K562 (cell line): ENCODE measurements around the gene THAP12. TPM values are rescaled to one million over a fixed set of nuclear protein-coding genes. Genes with fewer than 3 reads are reported as not detected.

Source experiments
- ATAC-seq: fragments of 200-7000 bp; cut with Tn5 transposase; 3 replicates; pipeline ENCODE4 v1.9.1; 2020; ENCODE audit warnings: moderate library complexity
- BruUV-seq: library from RNA; stranded (reverse); fragments of 400-500 nt; replicated peaks from 2 replicates; lab custom pipeline; 2021; lab: Mats Ljungman, UMichigan
- CTCF ChIA-PET: fragments of 300-600 bp; formaldehyde crosslinking; extraction: SDS; loops from one replicate; lab custom pipeline; 2021; ENCODE audit warnings: low intra/inter-chr PET ratio; lab: Yijun Ruan, JAX
- POLR2A ChIA-PET: fragments of 300-600, 350-650 bp; sonication (Branson Sonifier 250); formaldehyde crosslinking; extraction: SDS; loops from one replicate; lab custom pipeline; 2021; ENCODE audit warnings: antibody characterized with exemption, inconsistent platforms; lab: Yijun Ruan, JAX
- DNase-seq, 4 experiments: peaks; one replicate each; pipeline versions ENCODE4 v3.0.0 to v3.0.0-alpha.2; 2011 to 2018; ENCODE audit warnings: low spot score in 3 of 4, mixed read lengths in 3 of 4; ENCODE audit errors: extremely low read depth in 1 of 4
- FAIRE-seq: peaks from 2 replicates; lab custom pipeline; 2011; peaks lifted over from hg19 to GRCh38; lab: Jason Lieb, UNC
- H2AFZ ChIP-seq: 2 replicates; pipeline ENCODE4 v1.6.0; 2011; ENCODE audit warnings: low read depth, low read length, control low read depth, inconsistent platforms
- H3K27ac ChIP-seq: fragments of 200-600 bp; 3 replicates; pipeline ENCODE4 v1.8.0; 2011; ENCODE audit warnings: low read depth, mild to moderate bottlenecking, control low read depth, inconsistent platforms, low read length, moderate library complexity, mixed read lengths; ENCODE audit errors: extremely low read depth
- H3K27me3 ChIP-seq, 2 experiments: fragments of 300-600 bp in 1 of 2; 2 replicates in 1 of 2; 3 replicates in 1 of 2; pipeline versions ENCODE4 v1.6.0 to v1.8.0; 2011; ENCODE audit warnings: inconsistent platforms in 2 of 2, low read length in 2 of 2, mild to moderate bottlenecking in 1 of 2, mixed read lengths in 1 of 2, moderate library complexity in 1 of 2; ENCODE audit not compliant: control insufficient read depth in 2 of 2, insufficient read depth in 2 of 2
- H3K36me3 ChIP-seq: fragments of 300-600 bp; 3 replicates; pipeline ENCODE4 v1.8.0; 2011; ENCODE audit warnings: mild to moderate bottlenecking, low read length, inconsistent platforms; ENCODE audit not compliant: control insufficient read depth, insufficient read depth
- H3K4me1 ChIP-seq, 2 experiments: fragments of 200-600 bp in 1 of 2; replicated peaks in 1 of 2; 2 replicates in 1 of 2; 3 replicates in 1 of 2; pipeline versions ENCODE4 v1.5.1 to v1.8.0; 2011; ENCODE audit warnings: inconsistent platforms in 2 of 2, low read length in 2 of 2, mild to moderate bottlenecking in 1 of 2, mixed read lengths in 1 of 2, moderate library complexity in 1 of 2; ENCODE audit not compliant: control insufficient read depth in 2 of 2, insufficient read depth in 2 of 2
- H3K4me2 ChIP-seq: 2 replicates; pipeline ENCODE4 v1.6.1; 2011; ENCODE audit warnings: low read length, control low read depth, inconsistent platforms, mixed read lengths; ENCODE audit not compliant: insufficient read depth
- H3K4me3 ChIP-seq: fragments of 200-600 bp; sonication (generic), shearing (Covaris generic); 2 replicates; pipeline ENCODE4 v1.5.1; 2016; ENCODE audit warnings: control low read depth, inconsistent platforms
- H3K79me2 ChIP-seq: fragments of 200-600 bp; 3 replicates; pipeline ENCODE4 v1.8.0; 2011; ENCODE audit warnings: low read length, inconsistent platforms; ENCODE audit not compliant: control insufficient read depth, insufficient read depth
- H3K9ac ChIP-seq, 2 experiments: 2 replicates each; pipeline versions ENCODE4 v1.6.0 to v1.6.1; 2011; ENCODE audit warnings: low read depth in 2 of 2, low read length in 2 of 2, control low read depth in 1 of 2, inconsistent platforms in 1 of 2, mild to moderate bottlenecking in 1 of 2, mixed read lengths in 1 of 2; ENCODE audit not compliant: insufficient read depth in 1 of 2
- H3K9me1 ChIP-seq: one replicate; pipeline ENCODE4 v1.6.0; 2011; ENCODE audit warnings: inconsistent platforms, mild to moderate bottlenecking, low read length, moderate library complexity; ENCODE audit not compliant: control insufficient read depth, insufficient read depth
- H3K9me3 ChIP-seq: replicated peaks from 2 replicates; pipeline ENCODE4 v1.5.1; 2011; ENCODE audit warnings: low read depth, low read length, inconsistent platforms; ENCODE audit not compliant: control insufficient read depth, insufficient read depth
- H4K20me1 ChIP-seq: replicated peaks from 2 replicates; pipeline ENCODE4 v1.6.1; 2011; ENCODE audit warnings: low read length, inconsistent platforms, mixed read lengths; ENCODE audit not compliant: control insufficient read depth, insufficient read depth
- BRF2 ChIP-seq: IDR thresholded peaks from 3 replicates; pipeline ENCODE4 v1.6.1; 2011; ENCODE audit warnings: borderline replicate concordance, mild to moderate bottlenecking; ENCODE audit not compliant: insufficient read length, insufficient read depth
- CSDE1 ChIP-seq, 2 experiments: fragments of 450-650 bp; IDR thresholded peaks; 2 replicates each; pipeline ENCODE4 v1.6.1; 2016; ENCODE audit warnings: mild to moderate bottlenecking in 1 of 2
- ESRRB ChIP-seq: fragments of 250-450 bp; sonication (Bioruptor Pico); IDR thresholded peaks from 2 replicates; pipeline ENCODE4 v1.5.0; 2020; ENCODE audit warnings: mild to moderate bottlenecking, moderate library complexity, borderline replicate concordance
- FOXP1 ChIP-seq: sonication (generic); formaldehyde crosslinking; IDR thresholded peaks from 2 replicates; pipeline ENCODE4 v1.8.0; 2022; ENCODE audit warnings: mild to moderate bottlenecking, missing genetic modification reagents
- IFI16 ChIP-seq: fragments of 250-450 bp; sonication (Bioruptor Pico); IDR thresholded peaks from 2 replicates; pipeline ENCODE4 v2.1.2; 2022; ENCODE audit warnings: mild to moderate bottlenecking, inconsistent platforms
- KLF13 ChIP-seq: fragments of 450-650 bp; IDR thresholded peaks from 2 replicates; pipeline ENCODE4 v1.6.1; 2016; ENCODE audit warnings: missing genetic modification characterization, low read depth, mild to moderate bottlenecking, missing compliant biosample characterization, moderate library complexity, borderline replicate concordance
- NFE2 ChIP-seq: IDR thresholded peaks from 2 replicates; pipeline ENCODE4 v1.6.1; 2014; ENCODE audit warnings: antibody characterized with exemption, low read depth
- OTX1 ChIP-seq: fragments of 450-650 bp; formaldehyde crosslinking; IDR thresholded peaks from 2 replicates; pipeline ENCODE4 v1.4.0; 2022; ENCODE audit warnings: mild to moderate bottlenecking
- SLC30A9 ChIP-seq: fragments of 250-450 bp; sonication (Bioruptor Pico); IDR thresholded peaks from 2 replicates; pipeline ENCODE4 v1.8.0; 2022; ENCODE audit warnings: mild to moderate bottlenecking, moderate library complexity
- SP2 ChIP-seq: IDR thresholded peaks from 2 replicates; pipeline ENCODE4 v1.6.1; 2011; ENCODE audit warnings: mild to moderate bottlenecking, low read depth, low read length, moderate library complexity; ENCODE audit not compliant: poor library complexity, severe bottlenecking; ENCODE audit errors: extremely low read depth
- THRAP3 ChIP-seq: fragments of 450-650 bp; IDR thresholded peaks from 2 replicates; pipeline ENCODE4 v1.6.1; 2016; ENCODE audit warnings: mild to moderate bottlenecking, inconsistent platforms, borderline replicate concordance
- ZNF124 ChIP-seq: sonication (generic); formaldehyde crosslinking; IDR thresholded peaks from 2 replicates; pipeline ENCODE4 v1.8.1; 2022; ENCODE audit warnings: missing genetic modification reagents
- ZNF175 ChIP-seq: fragments of 200-800 bp; sonication (Bioruptor generic); IDR thresholded peaks from 2 replicates; pipeline ENCODE4 v1.6.1; 2016; ENCODE audit warnings: low read depth, mild to moderate bottlenecking, missing genetic modification characterization, missing compliant biosample characterization
- WGBS: fragments of 100-300 bp; shearing (Covaris generic); methylation state at CpG from one replicate; pipeline ENCODE4 v1.1.6; 2016; ENCODE audit warnings: low coverage, mixed read lengths; ENCODE audit not compliant: insufficient coverage; ENCODE audit errors: missing lambda C conversion rate; 5-methylcytosine and 5-hydroxymethylcytosine counted together
- in situ Hi-C: fragments of 300-500 bp; cut with MboI; formaldehyde crosslinking; loops from 4 replicates; pipeline ENCODE4 v1.15.0; 2018; ENCODE audit warnings: inconsistent platforms, mixed read lengths
- intact Hi-C: fragments of 100-400 bp; cut with micrococcal nuclease; formaldehyde crosslinking; loops from 2 replicates; pipeline ENCODE4 v1.14.2; 2022
- polyA plus RNA-seq, 8 experiments: library from polyadenylated mRNA; depleted of rRNA in 4 of 8; stranded (reverse) in 5 of 8; unstranded in 3 of 8; fragments of >200 nt; fragmentation: Nextera tagmentation in 2 of 8; fragmentation: Illumina TruSeq in 1 of 8; extraction: Ambion mirVana in 2 of 8; extraction: Trizol in 1 of 8; gene quantifications; 2 replicates each; pipeline versions ENCODE4 v1.2.1 to v1.2.3, GENCODE V29; 2011 to 2014; ENCODE audit warnings: inconsistent platforms in 1 of 8, missing spikeins in 1 of 8
- total RNA-seq, 7 experiments: library from RNA; depleted of rRNA in 6 of 7; stranded (reverse); fragments of >200 nt in 6 of 7; fragmentation: Illumina TruSeq in 2 of 7; extraction: Trizol in 2 of 7; gene quantifications; 2 replicates each; pipeline versions ENCODE4 v1.2.1 to v1.2.3, GENCODE V29; 2011 to 2021; ENCODE audit warnings: low replicate concordance in 1 of 7
- TF ChIP-seq, protein P1 (sequence below): fragments of 450-650 bp; formaldehyde crosslinking; IDR thresholded peaks from 2 replicates; pipeline ENCODE4 v1.4.0; 2020; ENCODE audit warnings: mild to moderate bottlenecking, moderate library complexity
- TF ChIP-seq, protein P2 (sequence below): fragments of 450-650 bp; IDR thresholded peaks from 2 replicates; pipeline ENCODE4 v1.6.1; 2014; ENCODE audit warnings: low read depth, mild to moderate bottlenecking, moderate library complexity, borderline replicate concordance

Gene THAP12
- total and polyA plus RNA-seq, 9 of the 15 experiments (the other 6 are each of a cell fraction or from before 2014, with no cell fraction given) = 28.1 to 103 (median 57.8) TPM

DNA sequence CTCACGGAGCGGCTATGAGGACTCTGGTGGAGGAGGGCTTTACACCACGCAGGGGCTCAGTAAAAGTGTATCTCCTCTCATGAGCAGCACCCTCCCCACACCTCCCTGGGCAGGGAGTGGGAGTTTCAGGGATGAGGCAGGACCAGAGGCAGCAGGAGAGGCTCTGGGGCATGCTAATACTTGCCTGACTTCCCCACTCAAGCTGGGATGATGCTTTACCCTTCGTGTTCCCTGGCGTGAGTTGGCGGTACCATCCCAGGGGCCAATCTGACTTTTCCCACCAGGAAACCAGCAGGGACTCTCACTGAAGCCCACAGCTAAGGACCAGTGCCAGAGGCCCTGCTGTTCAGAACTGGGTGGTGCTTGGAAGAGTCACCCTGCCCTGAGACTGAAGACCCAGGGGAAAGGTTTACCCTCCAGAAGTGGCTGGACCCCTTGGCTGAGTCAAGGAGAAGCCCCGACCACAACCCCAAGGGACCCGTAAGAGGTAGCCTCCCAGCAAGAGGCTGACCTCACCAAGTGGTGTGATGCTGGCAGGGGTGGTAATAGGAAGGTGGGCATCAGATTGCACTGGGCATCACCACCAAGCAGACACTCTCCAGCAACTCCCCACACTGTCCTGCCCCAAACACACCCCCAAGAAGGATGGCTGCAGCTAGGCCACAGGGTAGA, 65.6 kb downstream of the THAP12 start:
- Histone ChIP-seq H4K20me1 (no peaks in the 10 kb centered on the region; the same call in none of the 2 replicates), H3K4me2 (no peak overlapping the region), H3K27ac (no peak overlapping the region), H3K4me3 (no peak overlapping the region), H2AFZ (no peak overlapping the region), H3K9ac (no peak overlapping the region), H3K9me1 (peaks cover 4% of the 10 kb centered on the region), H3K4me1 (no peaks in the 10 kb centered on the region), H3K79me2 (no peaks in the 10 kb centered on the region), H3K9me3 (no peaks in the 10 kb centered on the region), H3K27me3 (peaks cover 26 to 62% of the 10 kb centered on the region in 2 experiments; a peak in 4 of 5 replicates), H3K36me3 (no peaks in the 10 kb centered on the region)
- DNase-seq (no peak), ATAC-seq (no peak), FAIRE-seq (no peak)
- ChIA-PET POLR2A (no interaction called here), CTCF (no interaction called here)
- in situ Hi-C loops = loop anchor here (5.0 kb wide), 2 partner anchors 118 to 423 kb away; no protein-coding TSS in a partner anchor
- 1% methylated on average over 8 of the region's 8 CpGs for WGBS
- TF ChIP-seq SP2 = no peak
- TF ChIP-seq NFE2 = no peak
- TF ChIP-seq OTX1 = no peak
- no peak for TF ChIP-seq IFI16
- TF ChIP-seq, protein P1, sequence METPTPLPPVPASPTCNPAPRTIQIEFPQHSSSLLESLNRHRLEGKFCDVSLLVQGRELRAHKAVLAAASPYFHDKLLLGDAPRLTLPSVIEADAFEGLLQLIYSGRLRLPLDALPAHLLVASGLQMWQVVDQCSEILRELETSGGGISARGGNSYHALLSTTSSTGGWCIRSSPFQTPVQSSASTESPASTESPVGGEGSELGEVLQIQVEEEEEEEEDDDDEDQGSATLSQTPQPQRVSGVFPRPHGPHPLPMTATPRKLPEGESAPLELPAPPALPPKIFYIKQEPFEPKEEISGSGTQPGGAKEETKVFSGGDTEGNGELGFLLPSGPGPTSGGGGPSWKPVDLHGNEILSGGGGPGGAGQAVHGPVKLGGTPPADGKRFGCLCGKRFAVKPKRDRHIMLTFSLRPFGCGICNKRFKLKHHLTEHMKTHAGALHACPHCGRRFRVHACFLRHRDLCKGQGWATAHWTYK (CRISPR knock-in tag) = no peak
- no peak for TF ChIP-seq CSDE1 (IDR thresholded peaks at IDR 0.05)
- no peak for TF ChIP-seq ESRRB (CRISPR knock-in tag)
- no peak for TF ChIP-seq BRF2
- no peak for TF ChIP-seq ZNF175 (CRISPR knock-in tag)
- TF ChIP-seq FOXP1 (CRISPR knock-in tag) = no peak
- TF ChIP-seq KLF13 = no peak
- no peak for TF ChIP-seq SLC30A9
- no peak for TF ChIP-seq THRAP3
- TF ChIP-seq, protein P2, sequence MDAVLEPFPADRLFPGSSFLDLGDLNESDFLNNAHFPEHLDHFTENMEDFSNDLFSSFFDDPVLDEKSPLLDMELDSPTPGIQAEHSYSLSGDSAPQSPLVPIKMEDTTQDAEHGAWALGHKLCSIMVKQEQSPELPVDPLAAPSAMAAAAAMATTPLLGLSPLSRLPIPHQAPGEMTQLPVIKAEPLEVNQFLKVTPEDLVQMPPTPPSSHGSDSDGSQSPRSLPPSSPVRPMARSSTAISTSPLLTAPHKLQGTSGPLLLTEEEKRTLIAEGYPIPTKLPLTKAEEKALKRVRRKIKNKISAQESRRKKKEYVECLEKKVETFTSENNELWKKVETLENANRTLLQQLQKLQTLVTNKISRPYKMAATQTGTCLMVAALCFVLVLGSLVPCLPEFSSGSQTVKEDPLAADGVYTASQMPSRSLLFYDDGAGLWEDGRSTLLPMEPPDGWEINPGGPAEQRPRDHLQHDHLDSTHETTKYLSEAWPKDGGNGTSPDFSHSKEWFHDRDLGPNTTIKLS = no peak
- TF ChIP-seq ZNF124 (CRISPR knock-in tag) = no peak
- BruUV-seq = no TSS peak
- intact Hi-C loops = loop anchor here (5.0 kb wide), 1 partner anchor 513 kb away; no protein-coding TSS in a partner anchor
